H9 (cell line): ENCODE measurements around the gene CABP7. TPM values are rescaled to one million over a fixed set of nuclear protein-coding genes. Genes with fewer than 3 reads are reported as not detected.

ENCODE experiments used
- DNase-seq: peaks from one replicate; pipeline ENCODE4 v3.0.0-alpha.2; 2017
- H2AFZ ChIP-seq: one replicate; pipeline ENCODE4 v1.6.1; 2013; ENCODE audit warnings: mild to moderate bottlenecking, low read length, control low read depth, moderate library complexity
- H2AK5ac ChIP-seq: 2 replicates; pipeline ENCODE4 v1.6.1; 2013; ENCODE audit warnings: low read length, control low read depth, mixed read lengths; ENCODE audit not compliant: insufficient read length
- H2BK120ac ChIP-seq: one replicate; pipeline ENCODE4 v1.6.1; 2013; ENCODE audit warnings: low read depth, mild to moderate bottlenecking, low read length, control low read depth, inconsistent platforms; ENCODE audit not compliant: poor library complexity, severe bottlenecking
- H2BK12ac ChIP-seq: 2 replicates; pipeline ENCODE4 v1.6.1; 2013; ENCODE audit warnings: low read length, control low read depth, mixed read lengths, low read depth; ENCODE audit not compliant: insufficient read length
- H2BK15ac ChIP-seq: 2 replicates; pipeline ENCODE4 v1.6.1; 2013; ENCODE audit warnings: low read depth, low read length, control low read depth
- H2BK20ac ChIP-seq: one replicate; pipeline ENCODE4 v1.6.1; 2013; ENCODE audit warnings: low read depth, mild to moderate bottlenecking, low read length, control low read depth, inconsistent platforms; ENCODE audit not compliant: poor library complexity, severe bottlenecking
- H2BK5ac ChIP-seq: 2 replicates; pipeline ENCODE4 v1.6.1; 2013; ENCODE audit warnings: low read length, control low read depth, mixed read lengths; ENCODE audit not compliant: insufficient read length
- H3K14ac ChIP-seq: 2 replicates; pipeline ENCODE4 v1.6.1; 2013; ENCODE audit warnings: low read length, control low read depth; ENCODE audit not compliant: insufficient read depth
- H3K18ac ChIP-seq: 2 replicates; pipeline ENCODE4 v1.6.1; 2013; ENCODE audit warnings: low read depth, mild to moderate bottlenecking, mixed read lengths, low read length, control low read depth; ENCODE audit not compliant: insufficient read length
- H3K23ac ChIP-seq: 2 replicates; pipeline ENCODE4 v1.6.1; 2013; ENCODE audit warnings: low read length, control low read depth, mixed read lengths, low read depth; ENCODE audit not compliant: insufficient read length
- H3K23me2 ChIP-seq: 2 replicates; pipeline ENCODE4 v1.6.1; 2013; ENCODE audit warnings: low read depth, mild to moderate bottlenecking, mixed read lengths, low read length, control low read depth; ENCODE audit not compliant: insufficient read length, poor library complexity, severe bottlenecking
- H3K27ac ChIP-seq: 2 replicates; pipeline ENCODE4 v1.5.1; 2013; ENCODE audit warnings: low read length, control low read depth, mixed read lengths, low read depth; ENCODE audit not compliant: insufficient read length
- H3K27me3 ChIP-seq: 2 replicates; pipeline ENCODE4 v1.6.1; 2013; ENCODE audit warnings: low read length, control low read depth, inconsistent platforms; ENCODE audit not compliant: insufficient read depth
- H3K4ac ChIP-seq: 2 replicates; pipeline ENCODE4 v1.6.1; 2013; ENCODE audit warnings: low read depth, mild to moderate bottlenecking, control low read depth, inconsistent platforms, low read length, moderate library complexity
- H3K4me1 ChIP-seq: 2 replicates; pipeline ENCODE4 v1.6.1; 2013; ENCODE audit warnings: low read length, control low read depth, inconsistent platforms; ENCODE audit not compliant: insufficient read depth
- H3K4me2 ChIP-seq: 2 replicates; pipeline ENCODE4 v1.6.1; 2013; ENCODE audit warnings: low read length, control low read depth, mixed read lengths; ENCODE audit not compliant: insufficient read length, insufficient read depth
- H3K56ac ChIP-seq: 2 replicates; pipeline ENCODE4 v1.6.1; 2013; ENCODE audit warnings: low read depth, mild to moderate bottlenecking, mixed read lengths, low read length, control low read depth; ENCODE audit not compliant: insufficient read length
- H3K79me1 ChIP-seq: 2 replicates; pipeline ENCODE4 v1.6.1; 2013; ENCODE audit warnings: low read depth, mild to moderate bottlenecking, moderate library complexity, low read length, control low read depth, inconsistent platforms; ENCODE audit not compliant: insufficient read depth, poor library complexity, severe bottlenecking
- H3K79me2 ChIP-seq: 2 replicates; pipeline ENCODE4 v1.6.1; 2013; ENCODE audit warnings: low read length, control low read depth, inconsistent platforms; ENCODE audit not compliant: insufficient read depth
- H3K9ac ChIP-seq: 2 replicates; pipeline ENCODE4 v1.6.1; 2013; ENCODE audit warnings: low read length, control low read depth, mixed read lengths; ENCODE audit not compliant: insufficient read length; ENCODE audit errors: extremely low read depth
- H3K9me3 ChIP-seq: one replicate; pipeline ENCODE4 v1.6.1; 2013; ENCODE audit warnings: low read depth, low read length, inconsistent platforms; ENCODE audit not compliant: control insufficient read depth
- H3T11ph ChIP-seq: one replicate; pipeline ENCODE4 v1.6.1; 2013; ENCODE audit warnings: mild to moderate bottlenecking, low read length, control low read depth, inconsistent platforms
- H4K20me1 ChIP-seq: one replicate; pipeline ENCODE4 v1.6.1; 2013; ENCODE audit not compliant: control insufficient read depth, insufficient read length, insufficient read depth
- H4K5ac ChIP-seq: 2 replicates; pipeline ENCODE4 v1.6.1; 2013; ENCODE audit warnings: low read depth, mild to moderate bottlenecking, mixed read lengths, low read length, control low read depth; ENCODE audit not compliant: insufficient read length
- H4K8ac ChIP-seq: replicated peaks from 2 replicates; pipeline ENCODE4 v1.6.1; 2013; ENCODE audit warnings: low read length, control low read depth, mixed read lengths, low read depth; ENCODE audit not compliant: insufficient read length
- H4K91ac ChIP-seq: 2 replicates; pipeline ENCODE4 v1.6.1; 2013; ENCODE audit warnings: low read depth, mild to moderate bottlenecking, moderate library complexity, mixed read lengths, low read length, control low read depth; ENCODE audit not compliant: insufficient read length
- H3K27ac Mint-ChIP-seq, 3 experiments: 2 replicates in 2 of 3; 3 replicates in 1 of 3; pipeline ENCODE4 v1.8.0; 2020 to 2021; ENCODE audit warnings: mixed read lengths in 3 of 3, mild to moderate bottlenecking in 1 of 3, moderate library complexity in 1 of 3
- H3K27me3 Mint-ChIP-seq: 2 replicates; pipeline ENCODE4 v1.8.0; 2021; ENCODE audit warnings: low read depth, mild to moderate bottlenecking, moderate library complexity, mixed read lengths
- H3K36me3 Mint-ChIP-seq, 3 experiments: 2 replicates in 2 of 3; 3 replicates in 1 of 3; pipeline ENCODE4 v1.8.0; 2020 to 2021; ENCODE audit warnings: low read depth in 3 of 3, mixed read lengths in 3 of 3; ENCODE audit not compliant: insufficient read depth in 1 of 3
- H3K4me1 Mint-ChIP-seq, 2 experiments: 2 replicates each; pipeline ENCODE4 v1.8.0; 2020; ENCODE audit warnings: mixed read lengths in 2 of 2
- H3K4me3 Mint-ChIP-seq, 2 experiments: 2 replicates in 1 of 2; 3 replicates in 1 of 2; pipeline ENCODE4 v1.8.0; 2020 to 2021; ENCODE audit warnings: mild to moderate bottlenecking in 2 of 2, mixed read lengths in 2 of 2, moderate library complexity in 1 of 2
- H3K9me3 Mint-ChIP-seq, 2 experiments: 2 replicates in 1 of 2; 3 replicates in 1 of 2; pipeline ENCODE4 v1.8.0; 2020; ENCODE audit warnings: mild to moderate bottlenecking in 2 of 2, mixed read lengths in 2 of 2, moderate library complexity in 1 of 2
- WGBS: extraction: QIAGEN DNeasy Blood & Tissue Kit; methylation state at CpG from one replicate; pipeline ENCODE4 v1.1.7; 2013; ENCODE audit warnings: missing lambda C conversion rate, low lambda C conversion rate, mixed read lengths; ENCODE audit not compliant: insufficient read length; ENCODE audit errors: extremely low coverage; 5-methylcytosine and 5-hydroxymethylcytosine counted together
- total RNA-seq: library from RNA; stranded (reverse); gene quantifications from 2 replicates; pipeline ENCODE4 v1.2.1, GENCODE V29; 2021
- TF ChIP-seq, protein P1 (sequence below): fragments of 200-600 bp; sonication (generic); conservative IDR thresholded peaks from 3 replicates; pipeline ENCODE4 v1.8.0; 2021; ENCODE audit warnings: antibody characterized with exemption, mild to moderate bottlenecking

CABP7 gene
- total RNA-seq, 1 experiment from 2014 or later, result 0.83 TPM

DNA sequence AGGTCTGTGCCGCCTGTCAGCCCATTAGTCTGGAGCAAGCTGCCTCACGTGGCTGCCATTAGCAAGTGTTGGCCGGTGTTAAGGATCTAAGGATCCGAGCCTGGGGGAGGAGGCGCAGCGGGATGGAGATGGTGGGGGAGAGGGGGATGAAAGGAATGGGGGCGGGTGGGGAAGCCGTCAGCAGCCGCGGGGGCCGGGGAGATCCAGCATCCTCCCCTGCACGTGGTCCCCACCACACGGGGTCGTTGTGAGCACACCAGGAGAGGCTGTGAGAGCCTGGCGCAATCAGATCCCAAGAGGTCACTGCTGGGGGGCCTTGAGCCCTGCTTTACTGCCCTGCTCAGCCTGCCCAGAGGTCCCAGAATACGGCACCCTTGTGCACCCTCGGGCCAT is 7.3 kb downstream of the CABP7 start:
- Mint-ChIP-seq H3K27ac (no peak overlapping the region; a peak in 1 of 7 replicates), H3K9me3 (no peaks in the 10 kb centered on the region; a peak in 1 of 5 replicates), H3K36me3 (no peaks in the 10 kb centered on the region), H3K27me3 (peaks cover 44% of the 10 kb centered on the region), H3K4me3 (no peak overlapping the region), H3K4me1 (peaks cover 9 to 11% of the 10 kb centered on the region in 2 experiments; a peak in 3 of 4 replicates)
- H2BK12ac ChIP-seq, result no peak overlapping the region
- H4K20me1 ChIP-seq, result peaks cover 2% of the 10 kb centered on the region
- no peak overlapping the region for H3K4ac ChIP-seq
- WGBS, result no CpG with 5 or more reads among the region's 17 CpGs
- H2BK15ac ChIP-seq, result no peak overlapping the region
- H3K79me2 ChIP-seq, result no peaks in the 10 kb centered on the region
- no peaks in the 10 kb centered on the region for H3K9me3 ChIP-seq
- H3K9ac ChIP-seq, result no peak overlapping the region
- H3K79me1 ChIP-seq, result no peaks in the 10 kb centered on the region
- no peak overlapping the region for H3K14ac ChIP-seq
- H4K5ac ChIP-seq, result no peak overlapping the region
- DNase-seq, result peak; percentile 79
- H2AK5ac ChIP-seq, result no peak overlapping the region
- no peak overlapping the region for H3K23ac ChIP-seq
- H4K91ac ChIP-seq, result no peak overlapping the region
- H3K27me3 ChIP-seq, result no peaks in the 10 kb centered on the region
- H3K4me1 ChIP-seq, result no peaks in the 10 kb centered on the region
- no peak overlapping the region for H3T11ph ChIP-seq
- no peak overlapping the region for H3K4me2 ChIP-seq
- no peak overlapping the region for H2BK5ac ChIP-seq
- H3K18ac ChIP-seq, result peak overlapping the region; percentile 19
- H4K8ac ChIP-seq, result no peak overlapping the region
- no peak overlapping the region for H3K56ac ChIP-seq
- no peak overlapping the region for H3K27ac ChIP-seq
- TF ChIP-seq, protein P1, sequence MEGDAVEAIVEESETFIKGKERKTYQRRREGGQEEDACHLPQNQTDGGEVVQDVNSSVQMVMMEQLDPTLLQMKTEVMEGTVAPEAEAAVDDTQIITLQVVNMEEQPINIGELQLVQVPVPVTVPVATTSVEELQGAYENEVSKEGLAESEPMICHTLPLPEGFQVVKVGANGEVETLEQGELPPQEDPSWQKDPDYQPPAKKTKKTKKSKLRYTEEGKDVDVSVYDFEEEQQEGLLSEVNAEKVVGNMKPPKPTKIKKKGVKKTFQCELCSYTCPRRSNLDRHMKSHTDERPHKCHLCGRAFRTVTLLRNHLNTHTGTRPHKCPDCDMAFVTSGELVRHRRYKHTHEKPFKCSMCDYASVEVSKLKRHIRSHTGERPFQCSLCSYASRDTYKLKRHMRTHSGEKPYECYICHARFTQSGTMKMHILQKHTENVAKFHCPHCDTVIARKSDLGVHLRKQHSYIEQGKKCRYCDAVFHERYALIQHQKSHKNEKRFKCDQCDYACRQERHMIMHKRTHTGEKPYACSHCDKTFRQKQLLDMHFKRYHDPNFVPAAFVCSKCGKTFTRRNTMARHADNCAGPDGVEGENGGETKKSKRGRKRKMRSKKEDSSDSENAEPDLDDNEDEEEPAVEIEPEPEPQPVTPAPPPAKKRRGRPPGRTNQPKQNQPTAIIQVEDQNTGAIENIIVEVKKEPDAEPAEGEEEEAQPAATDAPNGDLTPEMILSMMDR, result peak; percentile 65
- H3K23me2 ChIP-seq, result no peaks in the 10 kb centered on the region
- H2AFZ ChIP-seq, result no peak overlapping the region
- H2BK120ac ChIP-seq, result no peak overlapping the region
- no peak overlapping the region for H2BK20ac ChIP-seq
